Upper lobe of right lung (tissue), 1 donor: ENCODE results near the gene HID1. TPM values are rescaled to one million over a fixed set of nuclear protein-coding genes. Genes with fewer than 3 reads are reported as not detected.

ENCODE experiments used
- ATAC-seq: fragments of 200-7000 bp; cut with Tn5 transposase; one replicate; pipeline ENCODE4 v1.9.1; 2020; ENCODE audit warnings: mild to moderate bottlenecking, moderate library complexity
- DNase-seq: peaks from one replicate; pipeline ENCODE4 v3.0.0-alpha.2; 2020
- H3K27ac ChIP-seq: fragments of 200-600 bp; one replicate; pipeline ENCODE4 v1.8.0; 2022
- H3K27me3 ChIP-seq: fragments of 200-600 bp; one replicate; pipeline ENCODE4 v1.8.0; 2022; ENCODE audit warnings: mild to moderate bottlenecking
- H3K36me3 ChIP-seq: fragments of 200-600 bp; one replicate; pipeline ENCODE4 v1.8.0; 2022
- H3K4me1 ChIP-seq: fragments of 200-600 bp; one replicate; pipeline ENCODE4 v1.8.0; 2022
- H3K4me3 ChIP-seq: fragments of 200-600 bp; one replicate; pipeline ENCODE4 v1.8.0; 2022; ENCODE audit warnings: mild to moderate bottlenecking
- H3K9me3 ChIP-seq: fragments of 200-600 bp; one replicate; pipeline ENCODE4 v1.8.0; 2022
- CTCF ChIP-seq: fragments of 200-600 bp; IDR thresholded peaks from one replicate; pipeline ENCODE4 v1.8.0; 2022; ENCODE audit warnings: antibody characterized with exemption
- intact Hi-C: fragments of 100-400 bp; cut with DNase I; formaldehyde crosslinking; loops from one replicate; pipeline ENCODE4 v1.11.0; 2022
- total RNA-seq: library from RNA; stranded (reverse); fragmentation: NEBNext Ultra II Directional; extraction: Animal tissue kit (Norgen Biotek cat#: 25700); gene quantifications from one replicate; pipeline ENCODE4 v1.2.1, GENCODE V29; 2021
- donor health status: DM: no; HTN: yes; CAD: no; lungs with severe emphysema.

HID1 gene
- total RNA-seq, 1 donor from 2014 or later, result 33.5 TPM

DNA sequence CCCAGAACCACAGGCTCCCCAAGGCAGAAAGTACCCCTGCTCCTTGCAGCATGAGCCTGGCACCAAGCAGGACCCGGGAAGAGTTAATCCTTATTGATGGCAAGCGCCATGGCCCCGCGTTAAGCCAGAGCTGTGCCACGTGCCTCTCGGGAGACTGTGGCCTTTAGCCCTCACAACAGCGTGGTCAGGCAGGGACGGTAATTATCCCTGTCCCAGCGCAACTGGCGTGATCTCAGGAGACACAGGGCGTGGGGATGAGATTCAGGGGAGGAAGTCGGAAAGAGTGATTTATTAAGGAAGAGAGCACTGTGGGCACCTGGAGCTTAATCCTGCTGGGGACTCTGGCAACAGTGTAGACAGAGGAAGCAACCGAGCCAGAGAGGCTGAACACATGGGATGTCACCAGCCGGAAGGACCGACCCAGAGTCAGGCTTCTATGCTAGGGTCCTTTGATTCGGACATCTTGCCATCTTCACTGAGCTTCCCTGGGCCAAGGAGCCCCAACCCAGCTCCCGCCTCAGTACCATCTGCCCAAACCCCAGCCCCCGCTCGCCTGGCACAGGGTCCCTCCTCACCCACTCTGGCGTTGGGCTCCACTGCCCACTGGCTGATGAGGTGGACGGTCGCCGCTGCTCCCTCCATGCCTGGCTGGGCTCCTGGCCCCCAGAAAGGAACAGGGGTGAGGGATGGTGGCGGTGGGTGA is 20.0 kb downstream of the HID1 start:
- no peak for TF ChIP-seq CTCF
- DNase-seq (no peak), ATAC-seq (no peak)
- Histone ChIP-seq H3K36me3 (peaks cover 4% of the 10 kb centered on the region), H3K9me3 (no peaks in the 10 kb centered on the region), H3K4me1 (no peaks in the 10 kb centered on the region), H3K4me3 (no peak overlapping the region), H3K27me3 (no peaks in the 10 kb centered on the region), H3K27ac (no peak overlapping the region)
- intact Hi-C loops, result no loop called here

GRCh38 chr17:74951680-74952421 is 20.7 kb downstream of the HID1 start:
- no peaks in the 10 kb centered on the region for H3K4me1 ChIP-seq
- peaks cover 4% of the 10 kb centered on the region for H3K36me3 ChIP-seq
- ATAC-seq (no peak), DNase-seq (no peak)
- H3K27ac ChIP-seq, result no peak overlapping the region
- H3K9me3 ChIP-seq, result no peaks in the 10 kb centered on the region
- no peaks in the 10 kb centered on the region for H3K27me3 ChIP-seq
- no peak for TF ChIP-seq CTCF
- intact Hi-C loops, result no loop called here
- H3K4me3 ChIP-seq, result no peak overlapping the region

DNA sequence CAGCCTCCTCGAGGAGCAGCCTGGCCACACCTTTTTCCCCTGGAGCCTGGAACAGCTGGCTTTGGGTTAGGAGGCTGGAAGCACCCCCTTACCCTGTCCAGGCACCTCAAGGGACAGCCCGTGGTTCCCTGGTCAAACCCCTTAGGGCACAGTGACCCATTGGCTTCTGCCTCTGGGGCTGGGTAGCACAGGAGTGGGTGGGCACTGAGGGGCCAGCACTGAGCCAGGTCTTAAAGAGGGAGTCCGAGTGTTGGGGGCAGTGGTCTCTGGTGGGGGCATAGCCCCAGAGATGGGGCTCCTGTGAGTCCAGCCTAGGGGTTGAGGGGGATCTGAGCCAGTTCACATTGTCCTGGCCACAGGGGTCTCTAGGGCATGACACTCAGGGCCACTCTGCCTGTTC is 21.5 kb downstream of the HID1 start:
- no peaks in the 10 kb centered on the region for H3K27me3 ChIP-seq
- ATAC-seq, result no peak

GRCh38 chr17:74950207-74950606 is 22.4 kb downstream of the HID1 start:
- no peak for TF ChIP-seq CTCF
- Histone ChIP-seq H3K4me3 (no peak overlapping the region), H3K4me1 (no peaks in the 10 kb centered on the region), H3K27me3 (peaks cover 7% of the 10 kb centered on the region), H3K27ac (no peak overlapping the region), H3K9me3 (no peaks in the 10 kb centered on the region), H3K36me3 (peaks cover 4% of the 10 kb centered on the region)
- DNase-seq (no peak), ATAC-seq (no peak)
- intact Hi-C loops, result no loop called here

More for the DNA sequence above, 21.5 kb downstream of the HID1 start:
- H3K36me3 ChIP-seq, result peaks cover 4% of the 10 kb centered on the region
- no peak for TF ChIP-seq CTCF
- no peaks in the 10 kb centered on the region for H3K4me1 ChIP-seq
- DNase-seq, result no peak
- intact Hi-C loops, result no loop called here
- no peak overlapping the region for H3K4me3 ChIP-seq
- H3K27ac ChIP-seq, result no peak overlapping the region
- H3K9me3 ChIP-seq, result no peaks in the 10 kb centered on the region

- H3K27ac ChIP-seq, result no peak overlapping the region
- H3K27me3 ChIP-seq, result peaks cover 11% of the 10 kb centered on the region
- H3K9me3 ChIP-seq, result no peaks in the 10 kb centered on the region
- intact Hi-C loops, result no loop called here
- no peak overlapping the region for H3K4me3 ChIP-seq
- no peaks in the 10 kb centered on the region for H3K36me3 ChIP-seq
- H3K4me1 ChIP-seq, result no peaks in the 10 kb centered on the region
- no peak for ATAC-seq
- no peak for DNase-seq
- TF ChIP-seq CTCF, result no peak
Measured at GRCh38 chr17:74949455-74950115, 23.0 kb downstream of the HID1 start.
